ENCODE data around the gene CYP11A1.
"Not testable (repeated sequence)": the region's sequence is repeated elsewhere in the genome, so short reads cannot be mapped to it uniquely, and the experiment has no call there.

CYP11A1 gene

GRCh38 chr15:74368121-74368520, 675 bp upstream of the CYP11A1 start:
- no peak for DNase-seq (ENCODE audit: insufficient read length)
- FAIRE-seq, result no peak

GRCh38 chr15:74365598-74366445, 1.6 kb downstream of the CYP11A1 start:
- TF ChIP-seq POLR2AphosphoS5 (IDR thresholded peaks at IDR 0.05; ENCODE audit: low read depth, low read length), result no peak
- no peak for TF ChIP-seq POLR2A (IDR thresholded peaks at IDR 0.05; ENCODE audit: low read depth, low read length)
- no peak for TF ChIP-seq TAF1 (IDR thresholded peaks at IDR 0.05; ENCODE audit: borderline replicate concordance, low read depth, low read length)
- FAIRE-seq (no peak), DNase-seq (ENCODE audit: insufficient read length) (no peak)

More at GRCh38 chr15:74368121-74368520, 675 bp upstream of the CYP11A1 start:
- no peak for TF ChIP-seq POLR2A (IDR thresholded peaks at IDR 0.05; ENCODE audit: low read depth, low read length)
- no peak for TF ChIP-seq TAF1 (IDR thresholded peaks at IDR 0.05; ENCODE audit: borderline replicate concordance, low read depth, low read length)
- no peak for TF ChIP-seq POLR2AphosphoS5 (IDR thresholded peaks at IDR 0.05; ENCODE audit: low read depth, low read length)

- TF ChIP-seq POLR2A (IDR thresholded peaks at IDR 0.05; ENCODE audit: low read depth, low read length) (no peak), POLR2AphosphoS5 (IDR thresholded peaks at IDR 0.05; ENCODE audit: low read depth, low read length) (no peak), TAF1 (IDR thresholded peaks at IDR 0.05; ENCODE audit: borderline replicate concordance, low read depth, low read length) (no peak)
- DNase-seq (ENCODE audit: insufficient read length) (no peak), FAIRE-seq (no peak)
Observed at GRCh38 chr15:74364936-74365597, 2.4 kb downstream of the CYP11A1 start.

GRCh38 chr15:74362482-74362881, 5.0 kb downstream of the CYP11A1 start:
- TF ChIP-seq POLR2A (IDR thresholded peaks at IDR 0.05; ENCODE audit: low read depth, low read length), result no peak
- no peak for TF ChIP-seq POLR2AphosphoS5 (IDR thresholded peaks at IDR 0.05; ENCODE audit: low read depth, low read length)
- DNase-seq (ENCODE audit: insufficient read length) (no peak), FAIRE-seq (no peak)

- DNase-seq (ENCODE audit: insufficient read length); FAIRE-seq: not testable (repeated sequence)
Observed at GRCh38 chr15:74360855-74361254, 6.6 kb downstream of the CYP11A1 start.

- not testable (repeated sequence) for DNase-seq (ENCODE audit: insufficient read length)
Observed at GRCh38 chr15:74359376-74359775, 8.1 kb downstream of the CYP11A1 start.

GRCh38 chr15:74357514-74357913, 9.9 kb downstream of the CYP11A1 start:
- FAIRE-seq; DNase-seq (ENCODE audit: insufficient read length): not testable (repeated sequence)

More at GRCh38 chr15:74359376-74359775, 8.1 kb downstream of the CYP11A1 start:
- not testable (repeated sequence) for FAIRE-seq

GRCh38 chr15:74356050-74356449, 11.4 kb downstream of the CYP11A1 start:
- not testable (repeated sequence) for FAIRE-seq; DNase-seq (ENCODE audit: insufficient read length)

GRCh38 chr15:74353992-74354391, 13.5 kb downstream of the CYP11A1 start:
- DNase-seq (ENCODE audit: insufficient read length); FAIRE-seq: not testable (repeated sequence)

GRCh38 chr15:74352393-74352910, 15.0 kb downstream of the CYP11A1 start:
- no peak for FAIRE-seq
- TF ChIP-seq TAF1 (IDR thresholded peaks at IDR 0.05; ENCODE audit: borderline replicate concordance, low read depth, low read length) (no peak), POLR2AphosphoS5 (IDR thresholded peaks at IDR 0.05; ENCODE audit: low read depth, low read length) (no peak), POLR2A (IDR thresholded peaks at IDR 0.05; ENCODE audit: low read depth, low read length) (no peak)
- DNase-seq (ENCODE audit: insufficient read length), result no peak

- no peak for FAIRE-seq
- no peak for TF ChIP-seq POLR2A (IDR thresholded peaks at IDR 0.05; ENCODE audit: low read depth, low read length)
- TF ChIP-seq POLR2AphosphoS5 (IDR thresholded peaks at IDR 0.05; ENCODE audit: low read depth, low read length), result no peak
- TF ChIP-seq TAF1 (IDR thresholded peaks at IDR 0.05; ENCODE audit: borderline replicate concordance, low read depth, low read length), result no peak
- no peak for DNase-seq (ENCODE audit: insufficient read length)
Observed at GRCh38 chr15:74351670-74352069, 15.8 kb downstream of the CYP11A1 start.

- FAIRE-seq (no peak), DNase-seq (ENCODE audit: insufficient read length) (no peak)
- TF ChIP-seq POLR2AphosphoS5 (IDR thresholded peaks at IDR 0.05; ENCODE audit: low read depth, low read length) (no peak), TAF1 (IDR thresholded peaks at IDR 0.05; ENCODE audit: borderline replicate concordance, low read depth, low read length) (no peak), POLR2A (IDR thresholded peaks at IDR 0.05; ENCODE audit: low read depth, low read length) (no peak)
Observed at GRCh38 chr15:74350295-74351275, 16.9 kb downstream of the CYP11A1 start.

All from GM12892 (cell line).